NCI-H1436 (cell line): Measurements from ENCODE around the gene TPPP3.
A peak's percentile ranks its signal among the peaks of the same experiment; 100 is the strongest.
"Not testable (repeated sequence)": the region's sequence is repeated elsewhere in the genome, so short reads cannot be mapped to it uniquely, and the experiment has no call there.

ENCODE experiments used
- DNase-seq: peaks from one replicate; lab custom pipeline; 2025; lab: John Stamatoyannopoulos, UW

Gene TPPP3

GRCh38 chr16:67426022-67426421 lies 32.7 kb upstream of the TPPP3 start:
- DNase-seq: no peak

DNA sequence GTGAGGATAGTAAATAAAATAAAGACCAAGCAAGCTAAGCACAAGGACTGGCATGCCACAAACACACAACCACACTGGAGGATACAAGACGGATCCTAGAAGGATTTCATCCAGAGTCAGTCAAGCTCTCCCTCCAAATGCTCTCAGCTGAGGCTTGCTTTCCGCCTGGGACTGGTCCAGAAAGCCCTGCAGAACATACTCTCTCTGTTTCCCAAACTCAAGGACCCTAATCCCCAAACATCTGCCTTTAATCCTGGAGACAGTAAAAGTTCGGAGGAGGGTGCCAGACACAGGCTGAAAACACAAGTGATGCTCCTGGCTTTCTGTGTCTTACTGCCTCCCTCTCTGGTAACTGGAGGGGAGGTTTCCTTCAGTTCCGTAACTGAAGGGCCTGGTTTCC lies 32.3 kb upstream of the TPPP3 start:
- DNase-seq: no peak

DNA sequence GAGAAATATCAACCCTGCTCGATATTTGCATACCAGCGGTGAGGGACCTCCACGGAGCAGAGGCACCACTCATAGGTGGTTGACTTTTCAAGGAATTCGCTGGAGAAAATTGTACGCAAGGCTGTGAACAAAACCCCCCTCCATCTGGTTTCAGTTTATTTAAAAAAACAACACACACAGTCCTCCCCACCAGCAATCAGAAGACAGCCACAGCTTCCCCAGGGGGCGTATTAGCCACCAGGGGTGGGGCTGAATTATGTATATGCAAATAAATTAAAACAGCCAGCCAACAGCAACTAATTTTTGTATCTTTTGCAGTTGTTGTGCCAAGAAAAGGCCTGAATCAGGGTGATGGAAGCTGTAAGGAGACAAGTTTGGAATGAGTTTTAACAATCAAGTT lies 31.8 kb upstream of the TPPP3 start:
- DNase-seq: no peak

DNA sequence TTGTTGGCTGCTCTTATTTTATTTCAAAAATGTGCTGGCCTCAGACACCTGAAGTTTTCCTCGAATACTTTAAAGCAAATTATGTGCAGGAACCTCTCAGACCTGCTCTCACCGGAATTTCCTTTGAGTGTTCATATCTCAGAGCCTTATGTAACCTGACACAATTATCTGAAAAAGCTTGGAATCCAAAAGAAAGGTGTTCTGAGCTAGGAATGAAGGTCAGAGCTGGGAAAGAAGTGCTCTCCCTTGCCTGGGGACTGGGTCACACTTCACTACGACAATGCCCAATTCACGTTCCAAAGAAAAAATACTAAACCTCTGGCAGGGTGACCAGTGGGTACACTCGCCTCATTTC lies 30.9 kb upstream of the TPPP3 start:
- no peak for DNase-seq

GRCh38 chr16:67423611-67424260 lies 30.4 kb upstream of the TPPP3 start:
- DNase-seq: no peak

- no peak for DNase-seq
Measured at GRCh38 chr16:67423015-67423414, 29.7 kb upstream of the TPPP3 start.

DNA sequence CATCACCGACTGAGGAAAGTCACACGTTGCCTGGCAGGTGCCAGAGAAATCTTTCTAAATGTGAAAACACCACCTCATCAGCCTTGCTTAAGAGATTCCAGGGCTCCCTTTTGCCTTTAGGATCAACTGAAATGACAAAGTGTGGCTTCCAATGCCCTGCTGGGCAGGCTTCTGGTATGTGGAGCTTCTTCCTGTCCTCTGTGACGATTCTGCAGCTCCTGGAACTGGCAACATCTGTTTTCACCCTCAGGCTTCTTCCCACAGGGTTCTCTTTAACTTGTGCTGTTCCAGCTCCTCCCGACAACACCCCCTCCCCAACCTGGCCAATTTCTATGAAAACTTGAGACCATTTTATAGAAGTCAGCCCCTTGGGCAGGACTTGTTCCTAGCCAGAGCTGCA lies 27.7 kb upstream of the TPPP3 start:
- no peak for DNase-seq

DNA sequence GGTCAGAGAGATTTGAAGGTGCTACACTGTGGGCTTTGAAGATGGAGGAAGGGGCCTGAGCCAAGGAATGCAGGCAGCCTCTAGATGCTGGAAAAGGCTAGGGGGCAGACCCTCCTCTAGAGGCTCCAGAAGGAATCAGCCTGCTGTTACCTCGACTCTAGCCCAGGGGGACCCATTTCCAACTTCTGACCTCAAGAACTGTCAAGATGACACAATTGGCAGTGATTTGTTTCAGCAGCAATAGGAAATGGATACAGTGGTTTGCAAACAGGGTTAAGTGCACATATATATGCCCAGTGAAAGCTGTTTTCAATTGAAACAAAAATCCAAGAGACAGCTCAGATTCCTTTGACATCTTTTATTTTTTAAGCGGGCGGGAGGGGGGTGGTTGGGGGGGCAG lies 26.6 kb upstream of the TPPP3 start:
- no peak for DNase-seq

GRCh38 chr16:67419502-67419901 lies 26.2 kb upstream of the TPPP3 start:
- DNase-seq: no peak

GRCh38 chr16:67417333-67418061 lies 24.2 kb upstream of the TPPP3 start:
- DNase-seq: no peak

- DNase-seq: peak; percentile 50
Measured at GRCh38 chr16:67415872-67416793, 22.8 kb upstream of the TPPP3 start, which contains the start of gene ZDHHC1. Gene ZDHHC1, minus strand, starts transcription at chr16:67416477. Its CDS starts 8,702 bp downstream, at chr16:67407775.

- DNase-seq: not testable (repeated sequence)
Measured at GRCh38 chr16:67415421-67415820, 22.1 kb upstream of the TPPP3 start.

- DNase-seq: no peak
Measured at GRCh38 chr16:67413978-67414911, 20.9 kb upstream of the TPPP3 start.

GRCh38 chr16:67412294-67412693 lies 19.0 kb upstream of the TPPP3 start:
- no peak for DNase-seq

GRCh38 chr16:67411339-67411738 lies 18.0 kb upstream of the TPPP3 start:
- no peak for DNase-seq

DNA sequence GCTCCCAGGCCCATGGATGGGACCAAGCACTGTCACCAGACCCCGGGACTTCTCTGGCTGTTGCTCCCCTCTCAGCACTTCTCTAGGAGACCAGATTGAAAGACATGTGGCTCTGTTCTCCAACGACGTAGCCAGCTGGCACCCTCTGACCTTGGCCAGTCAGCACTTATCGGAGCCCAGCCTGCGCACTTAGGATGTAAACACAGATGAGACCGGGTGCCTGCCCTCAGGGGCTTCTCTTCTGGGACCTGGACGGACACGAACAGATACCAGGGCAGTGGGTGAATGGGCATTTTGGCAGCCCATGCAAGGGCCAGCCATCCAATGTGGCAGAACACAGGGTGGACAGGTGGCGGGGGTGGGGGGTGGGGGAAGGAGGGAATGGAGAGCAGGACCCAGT lies 16.3 kb upstream of the TPPP3 start:
- no peak for DNase-seq

DNA sequence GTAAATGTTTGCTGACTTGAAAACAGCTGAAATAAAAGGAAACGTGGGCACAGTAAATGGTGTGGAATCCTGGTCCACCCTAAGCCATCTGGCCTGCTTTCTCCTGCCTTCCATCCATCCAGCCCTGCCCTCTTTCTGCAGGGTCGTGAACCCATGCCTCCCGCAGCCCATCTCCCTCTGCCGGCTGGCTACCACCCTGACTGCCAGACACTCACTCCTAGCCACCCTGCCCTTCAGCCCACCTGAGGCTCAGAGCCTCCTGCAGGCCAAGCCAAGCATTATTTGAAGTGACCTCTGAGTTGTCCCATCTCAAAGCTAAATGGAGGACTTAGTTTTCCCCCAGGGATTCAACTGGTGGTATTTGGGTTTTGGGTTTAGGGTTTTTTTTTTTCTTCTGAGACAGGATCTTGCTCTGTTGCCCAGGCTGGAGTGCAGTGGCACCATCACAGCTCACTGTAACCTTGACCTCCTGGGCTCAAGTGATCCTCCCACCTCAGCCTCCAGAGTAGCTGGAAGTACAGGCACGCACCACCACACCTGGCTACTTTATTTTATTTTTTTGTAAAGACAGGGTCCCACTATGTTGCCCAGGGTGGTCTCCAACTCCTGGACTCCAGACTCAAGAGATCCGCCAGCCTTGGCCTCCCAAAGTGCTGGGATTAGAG lies 14.6 kb upstream of the TPPP3 start:
- no peak for DNase-seq

DNA sequence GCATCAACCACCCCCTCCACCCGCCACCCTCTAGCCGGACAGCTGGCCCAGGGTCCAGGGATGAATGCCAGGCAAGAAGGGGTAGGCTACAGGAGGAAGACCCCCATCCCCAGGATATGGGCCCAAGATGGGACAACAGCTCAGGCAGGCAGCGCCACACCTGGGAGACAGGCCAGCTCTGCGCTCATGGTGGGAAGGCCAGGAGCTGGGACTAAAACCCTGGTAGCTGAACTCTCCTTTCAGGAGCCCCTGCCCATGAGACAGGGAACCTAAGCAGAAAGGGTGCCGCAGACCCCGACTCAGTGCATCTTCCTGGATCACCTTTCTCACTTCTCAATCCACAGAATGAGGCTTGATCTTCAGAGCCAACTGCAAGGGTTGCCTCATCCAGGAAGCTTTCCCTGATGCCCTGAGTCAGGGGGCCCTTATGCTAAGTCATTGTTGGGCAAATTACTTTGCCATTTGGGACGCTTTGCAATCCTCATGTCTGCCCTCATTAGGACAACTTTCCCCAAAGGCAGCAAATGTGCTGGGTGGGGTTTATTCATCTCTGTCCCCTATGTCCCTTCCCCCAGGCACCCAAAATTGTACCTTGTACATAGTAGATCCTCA lies 14.0 kb upstream of the TPPP3 start:
- DNase-seq: no peak

GRCh38 chr16:67406111-67406971 lies 13.0 kb upstream of the TPPP3 start:
- no peak for DNase-seq

DNA sequence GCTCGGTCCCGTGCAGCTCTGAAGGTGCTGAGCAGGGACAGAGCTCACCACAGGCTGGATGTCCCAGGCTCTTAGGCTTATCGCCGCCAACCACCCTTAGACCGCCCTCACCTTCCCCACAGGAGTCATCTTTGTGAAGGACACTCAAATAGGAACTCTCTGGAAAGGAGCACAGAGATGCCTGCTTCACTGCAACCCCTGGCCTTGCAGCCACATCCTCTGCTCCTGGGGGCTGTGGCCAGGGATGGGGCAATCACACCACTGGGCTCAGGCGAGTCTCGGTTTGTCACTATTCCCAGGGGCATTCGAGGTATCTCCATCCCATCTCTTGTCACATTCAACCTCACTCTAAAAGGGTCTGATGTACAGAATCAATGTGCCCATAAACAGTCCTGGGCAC lies 12.0 kb upstream of the TPPP3 start:
- no peak for DNase-seq
